ENCODE measurements around the gene CUL1.

The CUL1 gene

GRCh38 chr7:148698397-148699023, at the start of gene CUL1:
Gene CUL1, plus strand, starts transcription at chr7:148698903. Its CDS starts 31,220 bp downstream, at chr7:148730123.
- DNase-seq (ENCODE audit: low read depth), result peak; percentile 77
- peak within 1 kb of the TSS; percentile 74 for H3K4me3 ChIP-seq (ENCODE audit: low read length)
- no peak for TF ChIP-seq CTCF (conservative IDR thresholded peaks at IDR 0.05; ENCODE audit: low read length)

GRCh38 chr7:148650232-148650858, 48.4 kb upstream of the CUL1 start:
- no peak for TF ChIP-seq CTCF (conservative IDR thresholded peaks at IDR 0.05; ENCODE audit: low read length)
- H3K4me3 ChIP-seq (ENCODE audit: low read length), result no peak overlapping the region
- DNase-seq (ENCODE audit: low read depth), result peak; percentile 65

GRCh38 chr7:148652773-148653172, 45.9 kb upstream of the CUL1 start:
- DNase-seq (ENCODE audit: low read depth), result no peak
- no peak overlapping the region for H3K4me3 ChIP-seq (ENCODE audit: low read length)
- no peak for TF ChIP-seq CTCF (conservative IDR thresholded peaks at IDR 0.05; ENCODE audit: low read length)

GRCh38 chr7:148657929-148658328, 40.8 kb upstream of the CUL1 start:
- no peak for TF ChIP-seq CTCF (conservative IDR thresholded peaks at IDR 0.05; ENCODE audit: low read length)
- H3K4me3 ChIP-seq (ENCODE audit: low read length), result no peak overlapping the region
- no peak for DNase-seq (ENCODE audit: low read depth)

- H3K4me3 ChIP-seq (ENCODE audit: low read length), result no peak overlapping the region
- DNase-seq (ENCODE audit: low read depth), result no peak
- TF ChIP-seq CTCF (conservative IDR thresholded peaks at IDR 0.05; ENCODE audit: low read length), result no peak
Measured at GRCh38 chr7:148661471-148661870, 37.2 kb upstream of the CUL1 start.

- DNase-seq (ENCODE audit: low read depth), result peak; percentile 4
- no peak for TF ChIP-seq CTCF (conservative IDR thresholded peaks at IDR 0.05; ENCODE audit: low read length)
- no peak overlapping the region for H3K4me3 ChIP-seq (ENCODE audit: low read length)
Measured at GRCh38 chr7:148662646-148663045, 36.1 kb upstream of the CUL1 start.

- peak; percentile 65 for DNase-seq (ENCODE audit: low read depth)
- no peak for TF ChIP-seq CTCF (conservative IDR thresholded peaks at IDR 0.05; ENCODE audit: low read length)
- no peak overlapping the region for H3K4me3 ChIP-seq (ENCODE audit: low read length)
Measured at GRCh38 chr7:148664324-148664723, 34.4 kb upstream of the CUL1 start.
